Hematopoietic multipotent progenitor cell treated with erythropoietin and hydrocortisone succinate and interleukin-3 and kit ligand, for 8 days (in vitro differentiated cells): ENCODE results near the gene EPC2.

Experiments
- DNase-seq: peaks from one replicate; pipeline ENCODE4 v3.0.0-alpha.2; 2015

EPC2 gene

DNA sequence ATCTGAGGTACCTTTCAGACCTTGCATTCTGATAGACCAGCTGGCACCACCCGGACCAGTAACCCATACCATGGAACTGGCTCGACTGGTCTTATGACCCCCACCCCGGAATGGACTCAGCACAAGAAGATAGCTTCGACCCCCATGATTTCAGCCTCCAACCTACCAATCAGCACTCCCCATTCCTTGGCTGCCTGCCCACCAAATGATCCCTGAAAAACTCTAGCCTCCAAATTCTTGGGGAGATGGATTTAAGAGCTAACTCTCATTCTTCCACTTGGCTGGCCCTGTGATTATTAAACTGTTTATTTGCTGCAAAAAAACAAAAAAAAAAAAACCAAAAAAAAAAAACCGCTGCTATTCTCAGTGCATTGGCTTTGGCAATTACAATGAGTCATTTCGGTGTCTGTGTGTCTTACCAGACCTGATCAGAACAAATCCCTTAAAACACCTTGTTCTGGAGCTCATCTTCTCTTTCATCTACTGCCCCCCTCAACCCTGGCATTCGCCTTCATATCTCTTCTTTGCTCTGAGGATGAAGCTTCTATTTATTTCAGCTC lies 170.4 kb downstream of the EPC2 start:
- DNase-seq, result no peak

DNA sequence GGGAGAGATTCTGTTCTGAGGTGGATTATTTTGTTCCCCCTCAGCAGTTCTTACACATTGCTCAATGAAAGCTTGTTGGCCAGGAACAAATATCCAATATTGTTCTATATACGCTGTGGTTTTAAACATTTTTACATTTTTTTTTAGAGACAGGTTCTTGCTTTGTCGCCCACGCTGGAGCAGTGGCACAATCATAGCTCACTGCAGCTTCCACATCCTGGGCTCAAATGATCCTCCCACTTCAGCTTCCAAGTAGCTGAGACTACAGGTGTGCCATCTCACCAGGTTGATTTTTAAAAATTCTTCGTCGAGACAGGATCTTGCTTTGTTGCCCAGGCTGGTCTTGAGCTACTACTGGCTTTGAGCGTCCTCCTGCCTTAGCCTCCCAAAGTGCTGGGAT lies 171.6 kb downstream of the EPC2 start:
- no peak for DNase-seq

DNA sequence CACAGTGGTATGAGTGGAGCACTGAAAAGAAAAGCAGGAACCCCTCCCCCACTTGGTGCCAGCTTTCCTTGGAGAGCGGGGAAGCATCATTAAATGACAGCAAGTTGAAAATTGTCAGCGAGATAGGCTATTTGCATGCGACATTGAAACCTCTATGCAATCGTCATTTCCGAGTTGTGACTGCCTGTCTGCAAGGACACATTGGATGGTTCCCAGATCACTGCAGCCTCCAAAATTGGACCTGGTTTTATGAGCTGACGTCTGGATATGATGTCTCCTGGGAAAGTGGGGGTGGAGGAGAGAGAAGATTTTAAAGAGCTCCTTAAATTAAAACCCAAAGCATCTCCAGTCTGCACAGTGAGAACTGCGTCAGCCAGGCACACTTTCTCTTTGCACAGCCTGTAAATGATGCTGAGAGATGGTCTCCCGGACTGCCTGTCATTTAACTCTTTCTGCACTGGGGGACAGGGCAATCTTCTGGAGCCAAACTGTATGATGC lies 172.7 kb downstream of the EPC2 start:
- no peak for DNase-seq

DNA sequence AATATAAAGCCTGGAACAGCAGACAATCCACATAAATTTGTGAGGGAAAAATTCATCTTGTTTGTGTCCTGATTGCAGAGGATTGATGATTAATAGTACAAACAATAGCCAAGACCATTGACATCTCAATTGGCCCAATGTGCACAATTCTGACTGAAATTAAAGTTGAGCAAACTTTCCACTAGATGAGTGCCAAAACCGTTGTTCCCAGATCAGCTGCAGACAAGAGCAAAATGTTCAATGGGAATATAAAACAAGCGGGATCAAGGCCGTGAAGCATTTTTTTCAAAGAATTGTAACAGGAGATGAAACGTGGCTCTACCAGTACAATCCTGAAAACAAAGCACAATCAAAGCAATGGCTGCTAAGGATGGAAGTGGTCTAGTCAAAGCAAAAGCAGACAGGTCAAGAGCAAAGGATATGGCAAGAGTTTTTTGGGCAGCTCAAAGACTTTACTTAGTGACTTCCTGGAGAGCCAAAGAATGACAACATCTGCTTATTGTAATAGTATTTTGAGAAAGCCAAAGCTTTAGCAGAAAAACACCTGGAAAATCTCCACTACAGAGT lies 174.6 kb downstream of the EPC2 start:
- DNase-seq, result no peak

DNA sequence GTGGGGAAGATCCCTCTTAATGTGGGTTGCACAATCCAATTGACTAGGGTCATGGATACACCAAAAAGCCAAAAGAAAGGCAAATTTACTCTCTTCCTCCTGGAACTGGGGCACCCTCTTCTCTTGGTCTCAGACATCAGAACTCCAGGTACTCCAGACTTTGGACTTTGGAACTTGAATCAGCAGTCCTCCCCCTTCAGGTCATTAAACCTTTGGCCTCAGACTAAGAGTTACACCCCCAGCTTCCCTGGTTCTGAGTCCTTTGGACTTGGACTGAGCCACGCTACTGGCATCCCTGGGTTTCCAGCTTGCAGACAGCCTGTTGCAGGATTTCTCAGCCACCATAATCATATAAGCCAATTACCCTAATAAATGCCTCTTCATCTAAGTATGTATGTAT lies 179.6 kb downstream of the EPC2 start:
- DNase-seq, result no peak

- no peak for DNase-seq
Measured at GRCh38 chr2:148826791-148827190, 182.2 kb downstream of the EPC2 start.

GRCh38 chr2:148828941-148829340 lies 184.4 kb downstream of the EPC2 start:
- DNase-seq, result no peak

- no peak for DNase-seq
Measured at GRCh38 chr2:148829618-148830017, 185.1 kb downstream of the EPC2 start.

GRCh38 chr2:148832637-148833036 lies 188.1 kb downstream of the EPC2 start:
- DNase-seq, result no peak
